K562 (cell line): ENCODE measurements around the gene AFF3. TPM values are rescaled to one million over a fixed set of nuclear protein-coding genes. Genes with fewer than 3 reads are reported as not detected.

Experiments used
- ATAC-seq: fragments of 200-7000 bp; cut with Tn5 transposase; 3 replicates; pipeline ENCODE4 v1.9.1; 2020; ENCODE audit warnings: moderate library complexity
- BruUV-seq: library from RNA; stranded (reverse); fragments of 400-500 nt; replicated peaks from 2 replicates; lab custom pipeline; 2021; lab: Mats Ljungman, UMichigan
- CTCF ChIA-PET: fragments of 300-600 bp; formaldehyde crosslinking; extraction: SDS; loops from one replicate; lab custom pipeline; 2021; ENCODE audit warnings: low intra/inter-chr PET ratio; lab: Yijun Ruan, JAX
- POLR2A ChIA-PET: fragments of 300-600, 350-650 bp; sonication (Branson Sonifier 250); formaldehyde crosslinking; extraction: SDS; loops from one replicate; lab custom pipeline; 2021; ENCODE audit warnings: antibody characterized with exemption, inconsistent platforms; lab: Yijun Ruan, JAX
- DNase-seq, 4 experiments: peaks; one replicate each; pipeline versions ENCODE4 v3.0.0 to v3.0.0-alpha.2; 2011 to 2018; ENCODE audit warnings: low spot score in 3 of 4, mixed read lengths in 3 of 4; ENCODE audit errors: extremely low read depth in 1 of 4
- FAIRE-seq: peaks from 2 replicates; lab custom pipeline; 2011; peaks lifted over from hg19 to GRCh38; lab: Jason Lieb, UNC
- H2AFZ ChIP-seq: 2 replicates; pipeline ENCODE4 v1.6.0; 2011; ENCODE audit warnings: low read depth, low read length, control low read depth, inconsistent platforms
- H3K27ac ChIP-seq: fragments of 200-600 bp; 3 replicates; pipeline ENCODE4 v1.8.0; 2011; ENCODE audit warnings: low read depth, mild to moderate bottlenecking, control low read depth, inconsistent platforms, low read length, moderate library complexity, mixed read lengths; ENCODE audit errors: extremely low read depth
- H3K27me3 ChIP-seq, 2 experiments: fragments of 300-600 bp in 1 of 2; 2 replicates in 1 of 2; 3 replicates in 1 of 2; pipeline versions ENCODE4 v1.6.0 to v1.8.0; 2011; ENCODE audit warnings: inconsistent platforms in 2 of 2, low read length in 2 of 2, mild to moderate bottlenecking in 1 of 2, mixed read lengths in 1 of 2, moderate library complexity in 1 of 2; ENCODE audit not compliant: control insufficient read depth in 2 of 2, insufficient read depth in 2 of 2
- H3K36me3 ChIP-seq: fragments of 300-600 bp; 3 replicates; pipeline ENCODE4 v1.8.0; 2011; ENCODE audit warnings: mild to moderate bottlenecking, low read length, inconsistent platforms; ENCODE audit not compliant: control insufficient read depth, insufficient read depth
- H3K4me1 ChIP-seq, 2 experiments: fragments of 200-600 bp in 1 of 2; replicated peaks in 1 of 2; 2 replicates in 1 of 2; 3 replicates in 1 of 2; pipeline versions ENCODE4 v1.5.1 to v1.8.0; 2011; ENCODE audit warnings: inconsistent platforms in 2 of 2, low read length in 2 of 2, mild to moderate bottlenecking in 1 of 2, mixed read lengths in 1 of 2, moderate library complexity in 1 of 2; ENCODE audit not compliant: control insufficient read depth in 2 of 2, insufficient read depth in 2 of 2
- H3K4me2 ChIP-seq: 2 replicates; pipeline ENCODE4 v1.6.1; 2011; ENCODE audit warnings: low read length, control low read depth, inconsistent platforms, mixed read lengths; ENCODE audit not compliant: insufficient read depth
- H3K4me3 ChIP-seq: fragments of 200-600 bp; sonication (generic), shearing (Covaris generic); 2 replicates; pipeline ENCODE4 v1.5.1; 2016; ENCODE audit warnings: control low read depth, inconsistent platforms
- H3K79me2 ChIP-seq: fragments of 200-600 bp; 3 replicates; pipeline ENCODE4 v1.8.0; 2011; ENCODE audit warnings: low read length, inconsistent platforms; ENCODE audit not compliant: control insufficient read depth, insufficient read depth
- H3K9ac ChIP-seq, 2 experiments: 2 replicates each; pipeline versions ENCODE4 v1.6.0 to v1.6.1; 2011; ENCODE audit warnings: low read depth in 2 of 2, low read length in 2 of 2, control low read depth in 1 of 2, inconsistent platforms in 1 of 2, mild to moderate bottlenecking in 1 of 2, mixed read lengths in 1 of 2; ENCODE audit not compliant: insufficient read depth in 1 of 2
- H3K9me1 ChIP-seq: one replicate; pipeline ENCODE4 v1.6.0; 2011; ENCODE audit warnings: inconsistent platforms, mild to moderate bottlenecking, low read length, moderate library complexity; ENCODE audit not compliant: control insufficient read depth, insufficient read depth
- H3K9me3 ChIP-seq: replicated peaks from 2 replicates; pipeline ENCODE4 v1.5.1; 2011; ENCODE audit warnings: low read depth, low read length, inconsistent platforms; ENCODE audit not compliant: control insufficient read depth, insufficient read depth
- H4K20me1 ChIP-seq: replicated peaks from 2 replicates; pipeline ENCODE4 v1.6.1; 2011; ENCODE audit warnings: low read length, inconsistent platforms, mixed read lengths; ENCODE audit not compliant: control insufficient read depth, insufficient read depth
- ARID1B ChIP-seq: fragments of 450-650 bp; IDR thresholded peaks from 2 replicates; pipeline ENCODE4 v1.6.1; 2016; ENCODE audit warnings: antibody characterized with exemption, mild to moderate bottlenecking, inconsistent platforms
- FUS ChIP-seq: fragments of 200-400 bp; formaldehyde crosslinking; optimal IDR thresholded peaks from 2 replicates; pipeline ENCODE3; 2017; ENCODE audit warnings: low read depth, low read length
- GABPA ChIP-seq: fragments of 200-800 bp; sonication (Bioruptor generic); conservative IDR thresholded peaks from 2 replicates; pipeline ENCODE4 v1.6.1; 2016; ENCODE audit warnings: low read depth, missing genetic modification characterization, missing compliant biosample characterization
- ILK ChIP-seq: fragments of 450-650 bp; IDR thresholded peaks from 2 replicates; pipeline ENCODE4 v1.6.1; 2016; ENCODE audit warnings: missing genetic modification characterization, low read depth, mild to moderate bottlenecking, missing compliant biosample characterization, moderate library complexity, borderline replicate concordance
- KDM1A ChIP-seq, 2 experiments: fragments of 450-650 bp; IDR thresholded peaks; 2 replicates each; pipeline ENCODE4 v1.6.1; 2016; ENCODE audit warnings: mild to moderate bottlenecking in 2 of 2
- SPI1 ChIP-seq: IDR thresholded peaks from 2 replicates; pipeline ENCODE4 v1.6.1; 2011; ENCODE audit warnings: low read depth, low read length, control low read depth, borderline replicate concordance
- SRSF7 ChIP-seq: fragments of 200-400 bp; formaldehyde crosslinking; optimal IDR thresholded peaks from 2 replicates; pipeline ENCODE3; 2017; ENCODE audit warnings: mild to moderate bottlenecking, low read depth, low read length
- TFAP4 ChIP-seq: sonication (generic); formaldehyde crosslinking; IDR thresholded peaks from 2 replicates; pipeline ENCODE4 v1.8.0; 2022; ENCODE audit warnings: missing genetic modification reagents, mild to moderate bottlenecking, moderate library complexity, borderline replicate concordance
- ZNF583 ChIP-seq: fragments of 250-450 bp; sonication (Bioruptor Pico); IDR thresholded peaks from 2 replicates; pipeline ENCODE4 v1.4.0; 2020
- ZNF589 ChIP-seq: fragments of 200-800 bp; sonication (Bioruptor generic); IDR thresholded peaks from 2 replicates; pipeline ENCODE4 v1.6.1; 2016; ENCODE audit warnings: low read depth, missing genetic modification characterization, missing compliant biosample characterization
- ZNF668 ChIP-seq: fragments of 250-450 bp; sonication (Bioruptor Pico); IDR thresholded peaks from 2 replicates; pipeline ENCODE4 v1.8.0; 2022; ENCODE audit warnings: mild to moderate bottlenecking, inconsistent platforms
- ZNF785 ChIP-seq: fragments of 250-450 bp; sonication (Bioruptor Pico); IDR thresholded peaks from 2 replicates; pipeline ENCODE4 v1.4.0; 2020; ENCODE audit warnings: mild to moderate bottlenecking
- WGBS: fragments of 100-300 bp; shearing (Covaris generic); methylation state at CpG from one replicate; pipeline ENCODE4 v1.1.6; 2016; ENCODE audit warnings: low coverage, mixed read lengths; ENCODE audit not compliant: insufficient coverage; ENCODE audit errors: missing lambda C conversion rate; 5-methylcytosine and 5-hydroxymethylcytosine counted together
- in situ Hi-C: fragments of 300-500 bp; cut with MboI; formaldehyde crosslinking; loops from 4 replicates; pipeline ENCODE4 v1.15.0; 2018; ENCODE audit warnings: inconsistent platforms, mixed read lengths
- intact Hi-C: fragments of 100-400 bp; cut with micrococcal nuclease; formaldehyde crosslinking; loops from 2 replicates; pipeline ENCODE4 v1.14.2; 2022
- polyA plus RNA-seq, 8 experiments: library from polyadenylated mRNA; depleted of rRNA in 4 of 8; stranded (reverse) in 5 of 8; unstranded in 3 of 8; fragments of >200 nt; fragmentation: Nextera tagmentation in 2 of 8; fragmentation: Illumina TruSeq in 1 of 8; extraction: Ambion mirVana in 2 of 8; extraction: Trizol in 1 of 8; gene quantifications; 2 replicates each; pipeline versions ENCODE4 v1.2.1 to v1.2.3, GENCODE V29; 2011 to 2014; ENCODE audit warnings: inconsistent platforms in 1 of 8, missing spikeins in 1 of 8
- total RNA-seq, 7 experiments: library from RNA; depleted of rRNA in 6 of 7; stranded (reverse); fragments of >200 nt in 6 of 7; fragmentation: Illumina TruSeq in 2 of 7; extraction: Trizol in 2 of 7; gene quantifications; 2 replicates each; pipeline versions ENCODE4 v1.2.1 to v1.2.3, GENCODE V29; 2011 to 2021; ENCODE audit warnings: low replicate concordance in 1 of 7

AFF3 gene
- total and polyA plus RNA-seq, 9 of the 15 experiments (the other 6 are each of a cell fraction or from before 2014, with no cell fraction given) = 0.02 to 0.11 TPM; not detected in 7

- TF ChIP-seq SRSF7 (no peak), ARID1B (no peak), TFAP4 (CRISPR knock-in tag) (no peak)
- Histone ChIP-seq H3K4me1 (no peaks in the 10 kb centered on the region), H3K9me1 (no peaks in the 10 kb centered on the region), H4K20me1 (no peaks in the 10 kb centered on the region), H3K36me3 (no peaks in the 10 kb centered on the region), H3K4me2 (no peak overlapping the region), H3K9me3 (no peaks in the 10 kb centered on the region), H3K9ac (no peak overlapping the region), H3K4me3 (no peak overlapping the region), H3K27me3 (no peaks in the 10 kb centered on the region; a peak in 1 of 5 replicates), H3K79me2 (no peaks in the 10 kb centered on the region), H2AFZ (no peak overlapping the region), H3K27ac (no peak overlapping the region)
- no TSS peak for BruUV-seq
- ATAC-seq (no peak), FAIRE-seq (no peak), DNase-seq (no peak)
- 0% methylated on average over 4 of the region's 4 CpGs for WGBS
- ChIA-PET CTCF (no interaction called here), POLR2A (no interaction called here)
- in situ Hi-C loops (no loop called here), intact Hi-C loops (no loop called here)
These were observed 157.4 kb downstream of the AFF3 start for GRCh38 chr2:99984799-99985515.

- no peak overlapping the region for H3K4me2 ChIP-seq
- ATAC-seq (no peak), DNase-seq (no peak), FAIRE-seq (no peak)
- no TSS peak for BruUV-seq
- H2AFZ ChIP-seq = no peak overlapping the region
- H4K20me1 ChIP-seq = no peaks in the 10 kb centered on the region
- H3K79me2 ChIP-seq = no peaks in the 10 kb centered on the region
- no peaks in the 10 kb centered on the region for H3K9me3 ChIP-seq
- H3K4me1 ChIP-seq = no peaks in the 10 kb centered on the region
- ChIA-PET CTCF (no interaction called here), POLR2A (no interaction called here)
- H3K27ac ChIP-seq = no peak overlapping the region
- H3K9me1 ChIP-seq = no peaks in the 10 kb centered on the region
- no peak overlapping the region for H3K9ac ChIP-seq
- TF ChIP-seq ZNF589 (CRISPR knock-in tag) (no peak), ZNF785 (CRISPR knock-in tag) (no peak), KDM1A (IDR thresholded peaks at IDR 0.05) (no peak), ZNF583 (CRISPR knock-in tag) (no peak), ZNF668 (no peak), GABPA (tag) (no peak), FUS (no peak), ILK (tag) (no peak), SPI1 (no peak)
- in situ Hi-C loops = no loop called here
- H3K36me3 ChIP-seq = no peaks in the 10 kb centered on the region
- 9% methylated on average over 2 of the region's 2 CpGs for WGBS
- no peak overlapping the region for H3K4me3 ChIP-seq
- no peaks in the 10 kb centered on the region; a peak in 1 of 5 replicates for H3K27me3 ChIP-seq
- intact Hi-C loops = no loop called here
These were observed 159.6 kb downstream of the AFF3 start for GRCh38 chr2:99982744-99983143.
